Measurements from ENCODE around the gene AMFR.

GRCh38 chr16:56420613-56421012 lies 4.7 kb downstream of the AMFR start:
- no peak for TF ChIP-seq CTCF (IDR thresholded peaks at IDR 0.05)
- no peak for TF ChIP-seq POLR2A (IDR thresholded peaks at IDR 0.05)
- TF ChIP-seq EP300 (IDR thresholded peaks at IDR 0.05), result no peak

Data from suprapubic skin (tissue), 3 donors.